ENCODE data around the gene SLC29A2. TPM values are rescaled to one million over a fixed set of nuclear protein-coding genes. Genes with fewer than 3 reads are reported as not detected.

The SLC29A2 gene
- total RNA-seq, 1 donor from 2014 or later, result 35.6 TPM

- Mint-ChIP-seq H3K27ac (no peak overlapping the region), H3K9me3 (ENCODE audit: low read depth) (no peaks in the 10 kb centered on the region), H3K4me1 (ENCODE audit: low read depth) (peaks cover 2% of the 10 kb centered on the region), H3K4me3 (ENCODE audit: low read depth) (no peak overlapping the region), H3K36me3 (ENCODE audit: insufficient read depth) (peaks cover 1% of the 10 kb centered on the region), H3K27me3 (peaks cover 16% of the 10 kb centered on the region)
- TF ChIP-seq CTCF (IDR thresholded peaks at IDR 0.05; ENCODE audit: unreplicated experiment), result no peak
- no peak for DNase-seq (ENCODE audit: low spot score, unreplicated experiment)
These were observed 36.7 kb downstream of the SLC29A2 start for GRCh38 chr11:66334605-66335442.

DNA sequence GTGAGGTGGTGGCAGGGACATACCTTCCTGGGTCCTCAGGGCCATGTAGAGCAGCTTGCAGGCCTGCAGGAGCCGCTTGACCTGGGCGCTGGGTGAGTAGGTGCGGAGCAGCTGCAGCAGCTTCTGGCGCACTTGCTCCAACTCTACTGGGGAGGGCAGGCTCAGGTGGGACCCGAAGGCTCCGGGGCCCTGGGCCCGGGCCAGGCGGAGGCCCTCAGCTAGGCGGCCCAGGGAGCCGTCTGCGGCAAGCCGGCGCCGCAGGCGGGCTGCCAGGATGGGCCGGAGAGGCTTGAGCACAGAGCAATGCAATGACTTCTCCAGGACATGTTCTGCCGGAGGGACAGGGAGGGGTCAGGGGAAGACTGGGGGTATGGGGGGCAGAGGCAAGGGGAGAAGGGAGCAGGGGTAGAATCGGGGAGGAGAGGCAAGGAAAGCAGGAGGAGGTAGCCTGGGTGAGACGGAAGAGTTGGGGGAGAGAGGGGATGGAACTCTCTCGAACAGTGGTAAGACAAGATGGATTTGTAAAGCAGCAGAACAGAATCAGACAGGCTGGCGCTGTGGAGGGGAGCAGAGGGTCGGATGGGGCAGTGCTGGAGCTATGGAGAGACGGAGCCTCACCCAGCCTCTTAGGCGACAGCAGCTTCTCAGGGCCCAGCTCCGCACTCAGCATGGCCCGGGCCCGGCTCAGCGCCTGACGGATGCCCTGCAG is 37.5 kb downstream of the SLC29A2 start:
- DNase-seq (ENCODE audit: low spot score, unreplicated experiment), result no peak
- no peaks in the 10 kb centered on the region for H3K9me3 Mint-ChIP-seq (ENCODE audit: low read depth)
- peaks cover 2% of the 10 kb centered on the region for H3K4me1 Mint-ChIP-seq (ENCODE audit: low read depth)
- H3K4me3 Mint-ChIP-seq (ENCODE audit: low read depth), result no peak overlapping the region
- peaks cover 16% of the 10 kb centered on the region for H3K27me3 Mint-ChIP-seq
- no peaks in the 10 kb centered on the region for H3K36me3 Mint-ChIP-seq (ENCODE audit: insufficient read depth)
- no peak for TF ChIP-seq CTCF (IDR thresholded peaks at IDR 0.05; ENCODE audit: unreplicated experiment)
- no peak overlapping the region for H3K27ac Mint-ChIP-seq

DNA sequence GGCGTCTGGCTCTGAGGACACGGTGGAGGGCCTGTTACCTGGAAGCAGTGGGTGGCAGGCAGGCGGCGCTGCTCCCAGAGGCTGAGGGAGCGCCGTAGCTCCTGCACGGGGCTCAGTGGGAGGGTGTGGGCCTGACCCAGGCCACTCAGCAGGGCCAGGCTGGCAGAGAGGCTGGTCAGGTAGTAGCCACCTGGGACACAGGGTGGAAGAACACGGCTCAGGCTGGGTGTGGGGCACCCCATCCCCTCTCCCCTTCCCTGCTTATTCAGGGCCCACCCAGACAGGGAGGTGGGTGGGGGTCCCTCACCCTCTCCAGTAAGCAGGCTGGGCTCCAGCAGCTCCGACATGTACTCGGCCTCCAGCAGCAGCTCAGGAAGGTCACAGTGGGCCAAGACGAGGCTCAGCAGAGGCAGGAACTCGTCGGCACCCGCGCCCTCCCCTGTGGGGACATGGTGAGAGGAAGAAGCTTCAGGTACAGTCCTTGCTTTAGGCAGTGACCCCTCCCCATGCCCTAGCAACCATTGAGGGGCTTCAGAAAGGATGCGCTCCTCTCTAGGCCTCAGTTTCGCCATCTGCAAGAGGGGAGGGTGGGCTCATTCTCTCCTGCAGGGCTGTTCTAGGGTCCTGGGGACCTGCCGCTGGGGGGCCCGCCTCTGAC is 38.2 kb downstream of the SLC29A2 start:
- TF ChIP-seq CTCF (IDR thresholded peaks at IDR 0.05; ENCODE audit: unreplicated experiment), result no peak
- Mint-ChIP-seq H3K27me3 (peaks cover 20% of the 10 kb centered on the region), H3K27ac (no peak overlapping the region), H3K4me1 (ENCODE audit: low read depth) (peaks cover 4% of the 10 kb centered on the region), H3K36me3 (ENCODE audit: insufficient read depth) (no peaks in the 10 kb centered on the region), H3K9me3 (ENCODE audit: low read depth) (no peaks in the 10 kb centered on the region), H3K4me3 (ENCODE audit: low read depth) (no peak overlapping the region)
- no peak for DNase-seq (ENCODE audit: low spot score, unreplicated experiment)

- H3K36me3 Mint-ChIP-seq (ENCODE audit: insufficient read depth), result no peaks in the 10 kb centered on the region
- no peak overlapping the region for H3K27ac Mint-ChIP-seq
- H3K9me3 Mint-ChIP-seq (ENCODE audit: low read depth), result no peaks in the 10 kb centered on the region
- H3K4me1 Mint-ChIP-seq (ENCODE audit: low read depth), result peaks cover 4% of the 10 kb centered on the region
- no peak for DNase-seq (ENCODE audit: low spot score, unreplicated experiment)
- H3K27me3 Mint-ChIP-seq, result peaks cover 24% of the 10 kb centered on the region
- no peak for TF ChIP-seq CTCF (IDR thresholded peaks at IDR 0.05; ENCODE audit: unreplicated experiment)
- no peak overlapping the region for H3K4me3 Mint-ChIP-seq (ENCODE audit: low read depth)
These were observed 39.0 kb downstream of the SLC29A2 start for GRCh38 chr11:66332371-66333219.

All from progenitor cell of endocrine pancreas (in vitro differentiated cells).